Cerebellar nuclear complex (tissue), 1 donor: Measurements from ENCODE around the gene GABRA1.
A peak's percentile ranks its signal among the peaks of the same experiment; 100 is the strongest.

Experiments
- DNase-seq, 2 experiments: peaks; one replicate each; lab custom pipeline; 2025; lab: John Stamatoyannopoulos, UW

Gene GABRA1

GRCh38 chr5:161847941-161848391 is at the start of gene GABRA1:
Gene GABRA1 (plus strand): TSS chr5:161848120. CDS start chr5:161850811, 2,691 bp downstream.
- DNase-seq = peak in 1 of 2 experiments; percentile 38

GRCh38 chr5:161799316-161799715 is 48.6 kb upstream of the GABRA1 start:
- no peak for DNase-seq

GRCh38 chr5:161804263-161804662 is 43.7 kb upstream of the GABRA1 start:
- no peak for DNase-seq

- DNase-seq = peak in 1 of 2 experiments; percentile 28
Observed at GRCh38 chr5:161846746-161847145, 1.2 kb upstream of the GABRA1 start.

- peak in 1 of 2 experiments; percentile 53 for DNase-seq
Observed at GRCh38 chr5:161847447-161847846, 473 bp upstream of the GABRA1 start.

- DNase-seq = no peak
Observed at GRCh38 chr5:161850491-161850890, 2.6 kb downstream of the GABRA1 start.

GRCh38 chr5:161851691-161852299 is 3.9 kb downstream of the GABRA1 start:
- DNase-seq = peak in 1 of 2 experiments; percentile 41

- no peak for DNase-seq
Observed at GRCh38 chr5:161857358-161857757, 9.4 kb downstream of the GABRA1 start.

- no peak for DNase-seq
Observed at GRCh38 chr5:161863259-161863658, 15.3 kb downstream of the GABRA1 start.

- DNase-seq = no peak
Observed at GRCh38 chr5:161863811-161864210, 15.9 kb downstream of the GABRA1 start.

GRCh38 chr5:161865510-161865909 is 17.6 kb downstream of the GABRA1 start:
- no peak for DNase-seq

GRCh38 chr5:161889971-161890370 is 42.1 kb downstream of the GABRA1 start:
- no peak for DNase-seq

- DNase-seq = no peak
Observed at GRCh38 chr5:161895514-161895913, 47.6 kb downstream of the GABRA1 start.

GRCh38 chr5:161897033-161897432 is 49.1 kb downstream of the GABRA1 start:
- no peak for DNase-seq

- DNase-seq = no peak
Observed at GRCh38 chr5:161899590-161899989, 51.7 kb downstream of the GABRA1 start.

GRCh38 chr5:161900981-161901380 is 53.1 kb downstream of the GABRA1 start:
- peak in 1 of 2 experiments; percentile 51 for DNase-seq

GRCh38 chr5:161921781-161922180 is 73.9 kb downstream of the GABRA1 start:
- DNase-seq = peak; percentile 89

GRCh38 chr5:161924270-161924669 is 76.3 kb downstream of the GABRA1 start:
- no peak for DNase-seq

- DNase-seq = no peak
Observed at GRCh38 chr5:161925960-161926359, 78.0 kb downstream of the GABRA1 start.

GRCh38 chr5:161934486-161934885 is 86.6 kb downstream of the GABRA1 start:
- DNase-seq = no peak

- DNase-seq = no peak
Observed at GRCh38 chr5:161944974-161945373, 97.1 kb downstream of the GABRA1 start.

- peak in 1 of 2 experiments; percentile 35 for DNase-seq
Observed at GRCh38 chr5:161946911-161947310, 99.0 kb downstream of the GABRA1 start.
